Measurements from ENCODE around the gene R3HDML. TPM values are rescaled to one million over a fixed set of nuclear protein-coding genes. Genes with fewer than 3 reads are reported as not detected.

R3HDML gene
- total and polyA plus RNA-seq, 10 of the 15 experiments (the other 5 are each of a cell fraction or from before 2014, with no cell fraction given), result not detected

DNA sequence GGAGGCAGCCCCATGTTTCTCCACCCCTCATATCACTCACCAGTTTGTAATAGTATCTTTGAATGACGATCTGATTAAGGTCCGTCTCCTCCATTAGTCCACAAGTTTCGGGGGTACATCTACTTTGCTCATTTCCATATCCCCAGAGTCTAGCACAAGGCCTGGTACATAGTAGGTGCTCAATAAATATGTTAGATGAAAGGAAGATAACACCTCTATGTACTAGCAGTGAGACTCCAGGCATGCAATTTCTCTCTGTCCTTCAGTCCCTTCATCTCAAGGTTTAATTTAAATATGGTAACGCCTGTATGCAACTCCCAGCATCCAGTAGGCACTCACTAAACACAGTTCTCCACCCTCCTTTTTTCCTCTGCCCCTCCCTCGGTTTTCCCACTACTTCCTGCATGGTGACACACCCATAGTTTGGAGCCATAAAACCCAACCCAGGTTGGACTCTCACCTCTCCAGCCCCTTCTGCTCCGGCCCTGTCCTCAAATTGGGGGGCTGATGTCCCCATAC lies 18.2 kb downstream of the R3HDML start:
- Histone ChIP-seq H3K9ac (ENCODE audit: control insufficient read depth, insufficient read depth, low read length) (no peak overlapping the region), H3K4me3 (no peak overlapping the region), H3K79me2 (ENCODE audit: control insufficient read depth, insufficient read depth, low read length) (no peaks in the 10 kb centered on the region), H3K4me1 (ENCODE audit: control insufficient read depth, insufficient read depth, low read length) (peaks cover 5% of the 10 kb centered on the region; the same call in 1 of the 2 replicates), H3K9me3 (replicated peaks; ENCODE audit: control insufficient read depth, insufficient read depth, low read length) (no peaks in the 10 kb centered on the region), H4K20me1 (ENCODE audit: control insufficient read depth, insufficient read depth) (no peaks in the 10 kb centered on the region), H3K27me3 (replicated peaks in 1 of 2; ENCODE audit: control insufficient read depth in 2 of 2, insufficient read depth in 2 of 2, low read length in 1 of 2) (no peaks in the 10 kb centered on the region), H3K4me2 (ENCODE audit: control insufficient read depth, insufficient read depth) (no peak overlapping the region), H3K36me3 (ENCODE audit: control insufficient read depth in 2 of 2, insufficient read depth in 2 of 2, low read length in 1 of 2) (no peaks in the 10 kb centered on the region), H2AFZ (ENCODE audit: control insufficient read depth, low read depth, low read length) (no peak overlapping the region), H3K27ac (ENCODE audit: control insufficient read depth, insufficient read depth) (no peak overlapping the region)
- TF ChIP-seq IRF4 (IDR thresholded peaks at IDR 0.05; ENCODE audit: low read depth, low read length) (no peak), RCOR1 (conservative IDR thresholded peaks at IDR 0.05; ENCODE audit: low read depth, low read length) (no peak), NBN (IDR thresholded peaks at IDR 0.05) (no peak), ASH2L (IDR thresholded peaks at IDR 0.05; ENCODE audit: borderline replicate concordance, low read depth) (no peak), NFYA (IDR thresholded peaks at IDR 0.05; ENCODE audit: borderline replicate concordance, low read depth, low read length) (no peak), PML (IDR thresholded peaks at IDR 0.05; ENCODE audit: low read length) (no peak), ETV6 (conservative IDR thresholded peaks at IDR 0.05 in 1 of 2, IDR thresholded peaks at IDR 0.05 in 1 of 2; ENCODE audit: borderline replicate concordance in 1 of 2, low read depth in 1 of 2) (no peak), POLR2A (IDR thresholded peaks at IDR 0.05; ENCODE audit: low read depth, low read length) (no peak), ZBED1 (IDR thresholded peaks at IDR 0.05; ENCODE audit: borderline replicate concordance) (no peak), ZNF622 (IDR thresholded peaks at IDR 0.05) (no peak), TARDBP (IDR thresholded peaks at IDR 0.05; ENCODE audit: borderline replicate concordance) (no peak), ZNF207 (IDR thresholded peaks at IDR 0.05; ENCODE audit: borderline replicate concordance) (no peak), SMARCA5 (IDR thresholded peaks at IDR 0.05) (no peak)
- TF ChIP-seq, protein P1, sequence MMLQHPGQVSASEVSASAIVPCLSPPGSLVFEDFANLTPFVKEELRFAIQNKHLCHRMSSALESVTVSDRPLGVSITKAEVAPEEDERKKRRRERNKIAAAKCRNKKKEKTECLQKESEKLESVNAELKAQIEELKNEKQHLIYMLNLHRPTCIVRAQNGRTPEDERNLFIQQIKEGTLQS (IDR thresholded peaks at IDR 0.05; ENCODE audit: borderline replicate concordance, extremely low read depth, low read depth, low read length), result no peak
- TF ChIP-seq, protein P2, sequence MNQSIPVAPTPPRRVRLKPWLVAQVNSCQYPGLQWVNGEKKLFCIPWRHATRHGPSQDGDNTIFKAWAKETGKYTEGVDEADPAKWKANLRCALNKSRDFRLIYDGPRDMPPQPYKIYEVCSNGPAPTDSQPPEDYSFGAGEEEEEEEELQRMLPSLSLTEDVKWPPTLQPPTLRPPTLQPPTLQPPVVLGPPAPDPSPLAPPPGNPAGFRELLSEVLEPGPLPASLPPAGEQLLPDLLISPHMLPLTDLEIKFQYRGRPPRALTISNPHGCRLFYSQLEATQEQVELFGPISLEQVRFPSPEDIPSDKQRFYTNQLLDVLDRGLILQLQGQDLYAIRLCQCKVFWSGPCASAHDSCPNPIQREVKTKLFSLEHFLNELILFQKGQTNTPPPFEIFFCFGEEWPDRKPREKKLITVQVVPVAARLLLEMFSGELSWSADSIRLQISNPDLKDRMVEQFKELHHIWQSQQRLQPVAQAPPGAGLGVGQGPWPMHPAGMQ (IDR thresholded peaks at IDR 0.05; ENCODE audit: borderline replicate concordance), result no peak
- TF ChIP-seq, protein P3, sequence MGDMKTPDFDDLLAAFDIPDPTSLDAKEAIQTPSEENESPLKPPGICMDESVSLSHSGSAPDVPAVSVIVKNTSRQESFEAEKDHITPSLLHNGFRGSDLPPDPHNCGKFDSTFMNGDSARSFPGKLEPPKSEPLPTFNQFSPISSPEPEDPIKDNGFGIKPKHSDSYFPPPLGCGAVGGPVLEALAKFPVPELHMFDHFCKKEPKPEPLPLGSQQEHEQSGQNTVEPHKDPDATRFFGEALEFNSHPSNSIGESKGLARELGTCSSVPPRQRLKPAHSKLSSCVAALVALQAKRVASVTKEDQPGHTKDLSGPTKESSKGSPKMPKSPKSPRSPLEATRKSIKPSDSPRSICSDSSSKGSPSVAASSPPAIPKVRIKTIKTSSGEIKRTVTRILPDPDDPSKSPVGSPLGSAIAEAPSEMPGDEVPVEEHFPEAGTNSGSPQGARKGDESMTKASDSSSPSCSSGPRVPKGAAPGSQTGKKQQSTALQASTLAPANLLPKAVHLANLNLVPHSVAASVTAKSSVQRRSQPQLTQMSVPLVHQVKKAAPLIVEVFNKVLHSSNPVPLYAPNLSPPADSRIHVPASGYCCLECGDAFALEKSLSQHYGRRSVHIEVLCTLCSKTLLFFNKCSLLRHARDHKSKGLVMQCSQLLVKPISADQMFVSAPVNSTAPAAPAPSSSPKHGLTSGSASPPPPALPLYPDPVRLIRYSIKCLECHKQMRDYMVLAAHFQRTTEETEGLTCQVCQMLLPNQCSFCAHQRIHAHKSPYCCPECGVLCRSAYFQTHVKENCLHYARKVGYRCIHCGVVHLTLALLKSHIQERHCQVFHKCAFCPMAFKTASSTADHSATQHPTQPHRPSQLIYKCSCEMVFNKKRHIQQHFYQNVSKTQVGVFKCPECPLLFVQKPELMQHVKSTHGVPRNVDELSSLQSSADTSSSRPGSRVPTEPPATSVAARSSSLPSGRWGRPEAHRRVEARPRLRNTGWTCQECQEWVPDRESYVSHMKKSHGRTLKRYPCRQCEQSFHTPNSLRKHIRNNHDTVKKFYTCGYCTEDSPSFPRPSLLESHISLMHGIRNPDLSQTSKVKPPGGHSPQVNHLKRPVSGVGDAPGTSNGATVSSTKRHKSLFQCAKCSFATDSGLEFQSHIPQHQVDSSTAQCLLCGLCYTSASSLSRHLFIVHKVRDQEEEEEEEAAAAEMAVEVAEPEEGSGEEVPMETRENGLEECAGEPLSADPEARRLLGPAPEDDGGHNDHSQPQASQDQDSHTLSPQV (IDR thresholded peaks at IDR 0.05), result no peak
- TF ChIP-seq, protein P4, sequence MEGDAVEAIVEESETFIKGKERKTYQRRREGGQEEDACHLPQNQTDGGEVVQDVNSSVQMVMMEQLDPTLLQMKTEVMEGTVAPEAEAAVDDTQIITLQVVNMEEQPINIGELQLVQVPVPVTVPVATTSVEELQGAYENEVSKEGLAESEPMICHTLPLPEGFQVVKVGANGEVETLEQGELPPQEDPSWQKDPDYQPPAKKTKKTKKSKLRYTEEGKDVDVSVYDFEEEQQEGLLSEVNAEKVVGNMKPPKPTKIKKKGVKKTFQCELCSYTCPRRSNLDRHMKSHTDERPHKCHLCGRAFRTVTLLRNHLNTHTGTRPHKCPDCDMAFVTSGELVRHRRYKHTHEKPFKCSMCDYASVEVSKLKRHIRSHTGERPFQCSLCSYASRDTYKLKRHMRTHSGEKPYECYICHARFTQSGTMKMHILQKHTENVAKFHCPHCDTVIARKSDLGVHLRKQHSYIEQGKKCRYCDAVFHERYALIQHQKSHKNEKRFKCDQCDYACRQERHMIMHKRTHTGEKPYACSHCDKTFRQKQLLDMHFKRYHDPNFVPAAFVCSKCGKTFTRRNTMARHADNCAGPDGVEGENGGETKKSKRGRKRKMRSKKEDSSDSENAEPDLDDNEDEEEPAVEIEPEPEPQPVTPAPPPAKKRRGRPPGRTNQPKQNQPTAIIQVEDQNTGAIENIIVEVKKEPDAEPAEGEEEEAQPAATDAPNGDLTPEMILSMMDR (IDR thresholded peaks at IDR 0.05 in 2 of 3, conservative IDR thresholded peaks at IDR 0.05 in 1 of 3; ENCODE audit: control insufficient read depth in 2 of 3, extremely low read depth in 1 of 3, insufficient read depth in 1 of 3, low read depth in 3 of 3, low read length in 3 of 3), result no peak
- DNase-seq (ENCODE audit: low read depth, low spot score) (no peak), FAIRE-seq (no peak), ATAC-seq (no peak)
- ChIA-PET SMC1A (ENCODE audit: uncharacterized antibody, unreplicated experiment) (no interaction called here), POLR2A (no interaction called here), RAD21 (ENCODE audit: unreplicated experiment) (no interaction called here), CTCF (interaction anchor here (0.9 to 1.0 kb wide), 2 partner anchors 29 to 165 kb away, joined by 3 to 4 read pairs; no protein-coding TSS in a partner anchor)
- 25% methylated on average over 6 of the region's 6 CpGs for WGBS (ENCODE audit: insufficient coverage, insufficient replicate concordance, low lambda C conversion rate, missing lambda C conversion rate)
- in situ Hi-C loops (cut with MboI) (no loop called here), intact Hi-C loops (cut with micrococcal nuclease; ENCODE audit: unreplicated experiment) (no loop called here)
- BruUV-seq (replicated peaks), result no TSS peak
